IPS-NIHi7 (cell line): ENCODE data around the gene TRABD.
A peak's percentile ranks its signal among the peaks of the same experiment; 100 is the strongest.
"Not testable (repeated sequence)": the region's sequence is repeated elsewhere in the genome, so short reads cannot be mapped to it uniquely, and the experiment has no call there.

Source experiments
- DNase-seq: peaks from one replicate; pipeline ENCODE4 v3.0.0; 2012; ENCODE audit warnings: mixed read lengths; ENCODE audit errors: extremely low spot score

Gene TRABD

DNA sequence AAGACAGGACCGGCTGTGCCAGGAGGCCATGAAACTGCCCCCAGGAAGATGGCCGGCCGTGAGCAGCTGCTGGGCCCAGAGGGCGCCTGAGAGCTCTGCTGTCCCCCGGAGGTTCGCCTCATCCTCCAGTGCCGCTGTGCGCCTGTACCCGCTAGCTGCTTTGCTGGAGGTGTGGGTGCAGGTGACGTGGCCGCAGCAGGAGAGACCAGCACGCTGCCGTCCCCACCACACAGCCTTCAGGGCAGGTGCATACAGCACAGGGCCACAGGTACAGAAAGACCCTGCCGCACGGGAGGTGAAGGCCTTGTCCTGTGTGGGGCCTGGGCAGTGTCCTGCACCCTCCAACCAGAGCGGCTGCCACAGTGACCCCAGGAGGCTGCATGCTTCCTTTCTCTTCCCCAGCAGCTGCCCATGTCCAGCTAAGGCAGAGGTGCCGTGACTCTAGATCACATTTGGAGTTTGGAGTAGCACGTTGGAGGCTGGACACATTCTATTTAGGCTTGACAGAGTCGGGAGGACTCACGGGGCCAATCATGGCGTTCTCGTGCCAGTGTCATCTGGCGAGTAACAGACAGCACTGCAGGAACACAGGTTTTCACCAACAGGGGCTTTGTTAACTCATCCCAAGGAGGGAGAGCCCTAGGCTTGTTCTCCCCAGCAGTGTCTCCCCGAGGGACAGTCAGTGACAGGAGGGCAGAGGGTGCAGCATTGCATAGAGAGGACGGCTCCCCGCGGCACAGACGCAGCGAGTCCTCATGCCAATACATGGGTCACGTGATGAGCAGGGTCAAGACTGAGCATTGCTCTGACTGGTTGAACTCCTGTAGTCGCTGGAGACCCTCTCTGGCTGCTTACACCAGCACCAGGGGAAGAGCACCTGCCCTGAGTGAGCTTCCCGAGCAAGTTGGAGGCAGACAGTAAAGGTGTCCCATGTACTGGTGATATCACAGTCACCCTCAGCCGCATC is 33.9 kb upstream of the TRABD start:
- peak; percentile 57 for DNase-seq

GRCh38 chr22:50153056-50153755 is 32.5 kb upstream of the TRABD start:
- DNase-seq: no peak

DNA sequence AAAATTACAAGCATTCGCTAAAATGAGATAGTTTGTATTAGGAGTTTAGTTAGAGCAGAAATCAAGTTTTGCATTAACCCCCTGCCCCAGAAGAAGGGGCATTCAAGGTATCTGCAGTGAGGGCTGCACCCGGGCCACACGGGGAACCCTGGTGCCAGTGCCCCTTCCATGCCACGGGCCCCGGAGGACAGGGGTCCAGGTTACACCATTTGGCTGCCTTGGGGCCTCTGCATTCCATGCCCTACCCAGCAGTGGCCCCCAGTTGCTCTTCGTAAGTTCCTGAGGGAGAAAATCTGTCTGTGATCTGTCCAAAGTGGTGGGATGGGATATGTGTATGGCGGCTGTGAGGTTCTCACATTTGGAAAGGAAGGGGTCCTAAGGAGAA is 32.0 kb upstream of the TRABD start:
- DNase-seq: no peak

GRCh38 chr22:50157709-50158375 is 27.9 kb upstream of the TRABD start:
- DNase-seq: no peak

DNA sequence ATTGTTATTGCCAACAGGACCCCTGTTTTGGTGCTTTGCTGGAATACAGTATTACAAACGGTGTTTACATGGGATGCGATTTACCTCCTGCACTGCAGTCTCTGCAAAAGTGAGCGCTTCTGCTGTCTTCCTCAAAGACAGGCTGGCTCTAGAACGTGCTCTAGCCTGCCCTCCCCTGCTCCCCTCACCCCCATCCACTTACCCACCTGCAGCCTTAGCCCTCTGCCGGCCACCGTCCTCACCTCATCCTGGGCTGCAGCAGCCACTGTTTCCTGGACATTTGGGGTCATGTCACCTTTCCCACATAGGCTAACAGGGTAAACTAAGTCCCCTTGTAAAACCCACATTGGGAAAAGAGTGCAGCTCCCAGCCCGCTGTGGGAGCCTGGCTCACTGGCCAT is 24.8 kb upstream of the TRABD start:
- DNase-seq: no peak

- no peak for DNase-seq
Measured at GRCh38 chr22:50161508-50162390, 24.0 kb upstream of the TRABD start.

GRCh38 chr22:50162391-50162956 is 23.2 kb upstream of the TRABD start:
- no peak for DNase-seq

DNA sequence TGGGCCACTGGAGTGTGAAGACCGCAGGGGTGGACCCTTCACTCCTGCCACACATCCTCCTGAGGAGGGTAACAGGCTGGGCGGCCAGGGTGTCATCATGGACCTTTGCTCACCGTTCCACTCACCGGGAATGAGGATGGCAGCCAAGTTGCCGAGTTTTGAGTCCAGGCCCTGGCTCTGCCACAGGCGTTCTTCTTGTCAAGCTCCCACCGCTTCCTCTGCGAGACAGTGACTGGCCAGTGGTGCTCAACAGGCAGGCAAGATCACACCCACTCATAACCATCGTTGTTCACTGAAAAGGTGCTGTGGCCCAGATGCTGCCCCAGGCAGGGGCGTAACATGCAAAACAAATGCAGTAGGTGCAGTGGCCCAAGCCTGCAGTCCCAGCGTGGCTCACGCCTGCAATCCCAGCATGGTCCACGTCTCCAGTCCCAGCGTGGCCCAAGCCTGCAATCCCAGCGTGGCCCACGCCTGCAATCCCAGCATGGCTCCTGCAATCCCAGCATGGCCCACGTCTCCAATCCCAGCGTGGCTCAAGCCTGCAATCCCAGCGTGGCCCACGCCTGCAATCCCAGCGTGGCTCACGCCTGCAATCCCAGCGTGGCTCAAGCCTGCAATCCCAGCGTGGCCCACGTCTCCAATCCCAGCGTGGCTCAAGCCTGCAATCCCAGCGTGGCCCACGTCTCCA is 20.1 kb upstream of the TRABD start:
- DNase-seq: no peak

DNA sequence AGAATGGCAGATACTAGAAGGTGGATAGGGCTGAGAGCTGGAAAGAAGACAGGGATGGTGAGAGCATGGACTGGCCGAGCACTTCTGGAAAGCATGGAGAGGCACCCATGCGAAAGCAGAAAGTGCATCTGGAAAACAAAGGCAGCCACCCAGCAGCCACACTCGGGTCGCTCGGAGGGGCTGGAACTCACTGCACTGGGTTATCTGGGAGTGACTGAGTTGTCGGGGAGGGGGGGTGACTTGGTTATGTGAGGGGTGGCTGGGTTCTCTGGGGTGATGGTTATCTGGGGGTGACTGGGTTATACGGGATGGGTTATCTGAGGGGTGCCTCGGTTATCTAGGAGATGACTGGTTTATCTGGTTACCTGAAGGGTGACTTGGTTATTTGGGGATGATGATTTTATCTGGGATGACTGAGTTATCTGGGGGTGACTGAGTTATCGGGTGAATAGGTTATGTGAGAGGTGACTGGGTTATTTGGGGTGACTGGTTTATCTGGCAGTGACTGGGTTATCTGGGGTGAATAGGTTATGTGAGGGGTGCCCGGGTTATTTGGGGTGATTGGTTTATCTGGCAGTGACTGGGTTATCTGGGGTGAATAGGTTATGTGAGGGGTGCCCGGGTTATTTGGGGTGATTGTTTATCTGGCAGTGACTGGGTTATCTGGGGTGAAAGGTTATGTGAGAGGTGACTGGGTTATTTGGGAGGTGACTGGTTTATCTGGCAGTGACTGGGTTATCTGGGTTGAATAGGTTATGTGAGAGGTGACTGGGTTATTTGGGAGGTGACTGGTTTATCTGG is 17.8 kb upstream of the TRABD start:
- no peak for DNase-seq

- not testable (repeated sequence) for DNase-seq
Measured at GRCh38 chr22:50168490-50169180, 17.1 kb upstream of the TRABD start.

GRCh38 chr22:50169181-50169759 is 16.4 kb upstream of the TRABD start:
- DNase-seq: no peak

GRCh38 chr22:50169774-50170341 is 15.9 kb upstream of the TRABD start:
- peak; percentile 67 for DNase-seq

DNA sequence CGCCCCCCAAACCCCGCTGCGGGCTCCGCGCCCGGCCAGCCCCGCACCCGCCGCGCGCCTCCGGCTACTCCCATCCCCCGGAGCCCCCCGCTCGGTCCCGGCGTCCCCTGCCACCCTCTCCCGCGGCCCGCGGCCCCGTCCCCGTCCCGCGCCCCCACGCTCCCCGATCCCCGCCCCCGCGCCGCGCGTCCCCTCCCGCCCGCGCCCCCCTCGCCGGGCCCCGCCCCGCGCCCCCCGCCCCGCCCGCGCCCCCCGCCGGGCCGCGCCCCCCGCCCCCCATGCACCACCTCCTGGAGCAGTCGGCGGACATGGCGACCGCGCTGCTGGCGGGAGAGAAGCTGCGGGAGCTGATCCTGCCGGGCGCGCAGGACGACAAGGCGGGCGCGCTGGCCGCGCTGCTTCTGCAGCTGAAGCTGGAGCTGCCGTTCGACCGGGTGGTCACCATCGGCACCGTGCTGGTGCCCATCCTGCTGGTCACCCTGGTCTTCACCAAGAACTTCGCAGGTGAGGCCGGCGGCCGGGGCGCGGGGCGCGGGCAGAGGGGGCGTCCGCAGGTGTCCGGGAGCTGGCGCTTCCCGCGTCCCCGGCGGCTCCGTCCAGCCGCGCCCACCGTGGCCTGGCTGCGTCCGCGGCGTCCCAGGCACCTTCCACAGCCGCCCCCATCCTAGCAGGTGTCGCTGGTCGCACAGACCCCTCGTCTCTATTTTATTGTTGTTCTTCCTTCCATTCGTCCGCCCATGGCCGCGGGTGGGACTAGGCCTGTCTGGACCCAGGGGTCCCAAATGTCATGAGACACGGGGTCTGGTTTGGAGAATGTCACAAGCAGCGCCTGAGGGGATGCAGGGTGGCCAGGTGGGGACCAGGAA is 15.0 kb upstream of the TRABD start, which contains the start of gene PANX2:
PANX2 (plus strand) TSS at position 279 of the 866 bp plus-strand sequence; CDS start at position 279, 0 bp downstream.
- DNase-seq: no peak

GRCh38 chr22:50171319-50171964 is 14.3 kb upstream of the TRABD start:
- DNase-seq: no peak

GRCh38 chr22:50171965-50172421 is 13.7 kb upstream of the TRABD start:
- no peak for DNase-seq

GRCh38 chr22:50173311-50173982 is 12.3 kb upstream of the TRABD start:
- DNase-seq: no peak
